ENCODE measurements around the gene ADGRD2.

ADGRD2 gene

DNA sequence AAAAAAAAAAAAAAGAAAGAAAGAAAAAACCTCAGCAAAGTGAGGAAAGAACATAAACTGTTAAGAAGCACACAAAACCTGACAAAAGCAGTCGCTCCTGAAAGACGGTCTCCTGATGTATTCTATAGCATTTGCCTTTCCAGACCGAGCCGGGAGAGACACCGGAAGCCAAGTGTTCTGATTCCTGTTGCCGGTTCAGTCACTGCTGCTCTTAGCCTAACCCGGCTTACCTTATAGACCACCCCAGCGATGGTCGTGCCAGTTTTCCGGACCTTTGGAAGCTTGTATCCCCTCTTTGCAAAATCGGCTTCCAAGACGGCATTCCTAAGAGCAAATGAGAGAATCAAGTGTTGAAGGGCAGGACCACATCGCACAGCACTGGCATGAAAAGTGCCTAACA, 35.6 kb upstream of the ADGRD2 start:
- peak overlapping the region; percentile 90 for H3K4me3 ChIP-seq (ENCODE audit: low read depth, low read length)
- no peak for DNase-seq (ENCODE audit: low read depth)
- TF ChIP-seq, protein P1, sequence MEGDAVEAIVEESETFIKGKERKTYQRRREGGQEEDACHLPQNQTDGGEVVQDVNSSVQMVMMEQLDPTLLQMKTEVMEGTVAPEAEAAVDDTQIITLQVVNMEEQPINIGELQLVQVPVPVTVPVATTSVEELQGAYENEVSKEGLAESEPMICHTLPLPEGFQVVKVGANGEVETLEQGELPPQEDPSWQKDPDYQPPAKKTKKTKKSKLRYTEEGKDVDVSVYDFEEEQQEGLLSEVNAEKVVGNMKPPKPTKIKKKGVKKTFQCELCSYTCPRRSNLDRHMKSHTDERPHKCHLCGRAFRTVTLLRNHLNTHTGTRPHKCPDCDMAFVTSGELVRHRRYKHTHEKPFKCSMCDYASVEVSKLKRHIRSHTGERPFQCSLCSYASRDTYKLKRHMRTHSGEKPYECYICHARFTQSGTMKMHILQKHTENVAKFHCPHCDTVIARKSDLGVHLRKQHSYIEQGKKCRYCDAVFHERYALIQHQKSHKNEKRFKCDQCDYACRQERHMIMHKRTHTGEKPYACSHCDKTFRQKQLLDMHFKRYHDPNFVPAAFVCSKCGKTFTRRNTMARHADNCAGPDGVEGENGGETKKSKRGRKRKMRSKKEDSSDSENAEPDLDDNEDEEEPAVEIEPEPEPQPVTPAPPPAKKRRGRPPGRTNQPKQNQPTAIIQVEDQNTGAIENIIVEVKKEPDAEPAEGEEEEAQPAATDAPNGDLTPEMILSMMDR (IDR thresholded peaks at IDR 0.05; ENCODE audit: low read depth, low read length, missing control alignments) = no peak

DNA sequence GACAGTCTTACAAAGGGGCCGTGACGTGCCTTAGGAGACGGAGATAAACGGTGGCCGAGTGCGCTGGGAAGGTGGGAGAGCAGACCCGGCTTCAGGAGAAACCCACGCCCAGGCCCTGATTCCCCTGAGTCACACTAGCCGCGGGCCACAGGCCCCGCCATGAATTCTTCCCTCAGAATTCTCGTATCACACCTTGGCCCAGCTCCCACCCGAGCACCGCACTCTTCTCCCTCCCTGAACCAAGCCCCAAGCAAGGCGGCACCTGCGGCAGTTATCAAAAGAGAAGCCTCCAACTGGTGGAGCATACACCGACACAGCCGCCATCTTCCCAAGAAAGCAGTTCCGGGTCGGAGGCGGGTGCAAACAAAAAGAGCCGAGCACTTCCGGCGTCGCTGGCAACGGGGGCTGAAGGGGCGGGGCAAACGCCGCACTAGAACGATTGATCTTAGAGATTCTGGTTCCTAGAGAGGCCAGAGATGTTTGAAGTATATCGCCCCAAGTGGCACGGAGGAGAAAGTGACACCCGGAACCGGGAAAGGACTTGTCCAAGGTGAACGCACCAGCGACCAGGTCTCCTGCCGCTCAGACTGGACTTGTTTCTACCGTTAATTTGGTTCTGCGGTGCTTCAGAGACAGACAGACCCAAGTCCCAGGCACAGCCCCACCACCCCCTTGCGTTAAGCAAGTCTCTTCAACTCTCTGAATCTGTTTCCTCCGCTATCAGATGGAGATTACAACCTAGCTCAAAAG, 35.0 kb upstream of the ADGRD2 start, which contains the start of gene PSMB7:
Gene PSMB7, minus strand, starts transcription at position 341 of the 750 bp plus-strand sequence. Its CDS starts 17 bp downstream, at position 324.
- H3K4me3 ChIP-seq (ENCODE audit: low read depth, low read length) = peak within 1 kb of the TSS; percentile 90
- TF ChIP-seq, protein P1 (IDR thresholded peaks at IDR 0.05; ENCODE audit: low read depth, low read length, missing control alignments) = peak; percentile 87
- DNase-seq (ENCODE audit: low read depth) = peak; percentile 93

DNA sequence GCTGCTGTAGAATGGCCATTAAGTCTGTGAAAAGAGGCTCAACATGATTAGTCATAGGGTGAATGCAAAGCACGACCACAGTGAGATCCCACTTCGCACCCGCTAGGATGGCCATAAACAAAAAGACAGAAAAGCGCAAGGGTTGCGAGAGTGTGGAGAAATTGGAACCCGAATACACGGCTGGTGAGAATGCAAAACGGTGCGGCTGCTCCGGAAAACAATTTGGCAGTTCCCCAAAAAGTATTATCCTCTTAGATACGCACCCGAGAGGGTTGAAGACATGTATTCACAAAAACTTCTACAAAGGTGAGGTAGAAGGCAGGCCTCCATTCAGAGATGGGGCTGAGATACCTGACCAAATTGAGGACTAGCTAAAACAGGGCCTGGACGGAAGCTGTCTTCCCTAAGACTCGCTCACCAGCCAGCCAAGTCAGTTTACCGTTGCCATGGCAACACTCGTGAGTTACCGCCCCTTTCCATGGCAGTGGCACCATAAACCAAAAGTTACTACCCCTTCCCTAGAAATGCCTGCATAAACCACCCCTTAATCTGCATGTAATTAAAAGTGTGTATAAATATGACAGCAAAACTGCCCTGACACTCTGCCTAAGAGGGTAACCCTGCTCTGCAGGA, 34.3 kb upstream of the ADGRD2 start:
- peak overlapping the region; percentile 39; the same call in 1 of the 2 replicates for H3K4me3 ChIP-seq (ENCODE audit: low read depth, low read length)
- TF ChIP-seq, protein P1 (IDR thresholded peaks at IDR 0.05; ENCODE audit: low read depth, low read length, missing control alignments) = no peak
- no peak for DNase-seq (ENCODE audit: low read depth)

DNA sequence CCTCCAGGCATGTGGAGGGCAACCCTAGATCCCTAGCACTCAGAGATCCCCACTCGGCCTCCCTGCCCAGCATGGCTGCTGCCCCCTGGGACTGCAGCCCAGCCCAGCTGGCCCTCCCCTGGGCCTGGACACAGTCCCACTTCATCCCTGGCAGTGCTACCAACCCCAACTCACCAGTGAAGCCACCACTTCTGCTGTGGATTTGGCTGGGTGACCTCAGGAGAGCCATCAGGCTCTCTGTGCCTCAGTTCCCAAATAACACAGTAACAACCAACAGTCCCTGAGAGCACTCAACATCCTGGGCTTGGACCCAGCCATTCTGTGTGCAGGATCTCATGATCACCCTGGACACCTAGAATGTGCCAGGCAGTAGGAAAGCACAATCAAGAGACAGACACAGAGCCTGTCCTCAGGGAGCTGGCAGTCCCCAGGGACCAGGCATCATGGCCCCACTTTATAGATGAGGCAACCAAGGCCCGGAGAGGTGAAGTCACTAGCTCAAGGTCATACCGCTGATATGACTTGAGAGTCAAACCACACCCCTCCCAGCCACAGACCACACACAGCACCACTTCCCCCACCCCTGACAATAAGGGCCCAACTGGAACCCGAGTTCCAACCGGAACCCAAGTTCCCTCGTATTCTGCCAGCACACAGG, 30.3 kb upstream of the ADGRD2 start:
- TF ChIP-seq, protein P1 (IDR thresholded peaks at IDR 0.05; ENCODE audit: low read depth, low read length, missing control alignments) = no peak
- DNase-seq (ENCODE audit: low read depth) = no peak
- H3K4me3 ChIP-seq (ENCODE audit: low read depth, low read length) = no peak overlapping the region

DNA sequence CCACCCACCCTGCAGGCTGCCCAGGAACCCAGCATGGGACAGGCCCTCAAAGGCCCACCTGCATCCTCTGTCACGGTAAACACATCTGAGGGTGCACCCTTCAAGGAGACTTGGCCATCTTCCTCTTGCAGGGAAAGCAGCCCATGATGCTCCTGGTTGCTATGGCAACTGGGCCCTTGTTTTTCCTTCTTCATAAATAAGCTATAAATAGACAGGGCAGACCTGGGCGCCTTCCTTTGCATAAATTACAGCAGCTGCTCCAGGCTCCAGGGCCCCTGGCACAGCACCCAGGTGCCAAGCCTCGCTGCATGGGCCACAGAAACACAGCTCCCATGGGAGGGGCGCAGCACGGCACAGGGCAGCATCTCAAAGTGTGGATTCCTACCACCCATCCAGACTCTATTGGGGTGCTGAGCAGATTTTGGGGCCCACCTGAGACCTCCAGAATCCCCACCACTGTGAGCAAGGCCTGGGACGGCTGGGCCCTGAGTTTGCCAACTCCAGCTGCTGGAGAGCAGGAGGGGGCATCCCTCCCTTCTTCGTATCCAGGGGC, 29.2 kb upstream of the ADGRD2 start:
- H3K4me3 ChIP-seq (ENCODE audit: low read depth, low read length) = no peak overlapping the region
- TF ChIP-seq, protein P1 (IDR thresholded peaks at IDR 0.05; ENCODE audit: low read depth, low read length, missing control alignments) = no peak
- no peak for DNase-seq (ENCODE audit: low read depth)

DNA sequence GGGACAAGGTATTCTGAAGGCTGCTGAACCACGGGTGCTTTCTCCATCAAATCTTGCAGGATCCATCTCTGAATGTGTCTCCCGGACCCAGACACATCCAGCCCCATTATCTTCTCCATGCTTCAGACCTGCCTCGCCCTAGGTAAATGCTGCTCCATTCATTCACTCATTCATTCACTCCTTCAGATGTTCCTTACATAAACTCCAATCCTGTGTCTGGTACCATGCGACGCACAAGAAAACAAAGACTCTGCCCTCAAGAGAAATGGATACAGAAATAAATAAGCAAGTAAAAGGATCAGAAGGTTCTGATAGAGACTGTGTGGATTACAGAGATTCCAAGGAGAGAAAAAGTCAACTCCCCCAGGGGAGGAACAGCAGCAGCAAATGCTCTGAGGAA, 27.1 kb upstream of the ADGRD2 start:
- no peak overlapping the region for H3K4me3 ChIP-seq (ENCODE audit: low read depth, low read length)
- no peak for DNase-seq (ENCODE audit: low read depth)
- TF ChIP-seq, protein P1 (IDR thresholded peaks at IDR 0.05; ENCODE audit: low read depth, low read length, missing control alignments) = no peak
